ENCODE results near the gene PRRX2. TPM values are rescaled to one million over a fixed set of nuclear protein-coding genes. Genes with fewer than 3 reads are reported as not detected.
A peak's percentile ranks its signal among the peaks of the same experiment; 100 is the strongest.

The PRRX2 gene
- total and polyA plus RNA-seq, 2 of the 13 experiments (the other 11 are each of a cell fraction or from before 2014, with no cell fraction given): 0.05 TPM; not detected in 1

DNA sequence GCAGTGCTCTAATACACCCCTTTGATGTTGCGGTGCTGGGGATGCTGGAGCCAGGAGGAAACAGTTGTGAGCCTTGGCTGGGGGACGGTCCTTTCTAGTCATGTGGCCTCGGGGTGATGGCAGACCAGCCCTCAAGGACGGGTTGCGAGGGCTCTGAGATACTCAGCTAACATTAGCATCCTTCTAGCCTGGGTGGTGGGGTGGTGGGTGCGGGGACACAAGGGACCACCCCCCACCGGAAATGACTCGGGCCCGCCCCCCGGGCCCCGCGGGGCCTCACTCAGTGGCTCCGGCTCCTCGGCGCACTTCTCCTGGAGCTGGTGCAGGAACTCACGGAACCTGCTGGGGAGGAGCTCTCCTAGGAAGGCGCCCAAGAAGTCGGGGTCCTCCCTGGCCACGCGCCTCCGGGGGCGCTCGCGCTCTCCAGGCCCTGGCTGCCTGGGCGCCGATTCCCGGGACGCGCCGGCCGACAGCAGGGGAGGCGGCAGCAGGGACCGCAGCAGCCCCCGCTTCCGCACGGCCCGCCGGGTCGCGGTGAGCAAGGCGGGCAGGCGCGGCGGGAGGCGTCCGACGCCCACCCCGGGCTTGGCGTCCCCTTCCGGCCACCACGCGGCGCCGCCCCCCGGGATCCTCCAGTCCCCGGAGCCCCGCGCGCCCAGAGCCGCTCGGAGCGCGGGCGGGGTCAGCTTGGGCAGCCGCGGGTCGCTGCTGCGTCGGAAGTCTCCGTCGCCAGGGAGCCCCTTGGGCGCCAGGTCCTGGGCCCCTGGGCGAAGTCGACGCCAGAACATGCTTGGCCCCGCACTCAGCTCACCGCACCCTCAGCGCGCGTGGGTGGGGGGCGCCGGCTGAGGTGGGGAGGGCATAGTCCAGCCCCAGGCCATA lies 45.4 kb upstream of the PRRX2 start (continued):
- TF ChIP-seq ZNF33A (CRISPR knock-in tag; IDR thresholded peaks at IDR 0.05; ENCODE audit: borderline replicate concordance) (no peak), ZFP36L1 (CRISPR knock-in tag; IDR thresholded peaks at IDR 0.05) (0 out of 2 replicates have a peak, but pooled peaks have one; percentile 34), SALL1 (CRISPR knock-in tag; IDR thresholded peaks at IDR 0.05) (peak; percentile 40; the same call in 1 of the 2 replicates), ZKSCAN1 (IDR thresholded peaks at IDR 0.05; ENCODE audit: low read length) (no peak), GABPB1 (CRISPR knock-in tag; IDR thresholded peaks at IDR 0.05) (peak; percentile 43; the same call in 1 of the 2 replicates), POLR2A (IDR thresholded peaks at IDR 0.05; ENCODE audit: insufficient read depth in 1 of 2, low read depth in 2 of 2, low read length in 2 of 2) (peak in 1 of 2 experiments; percentile 16; a peak in 1 of 4 replicates), RFXAP (CRISPR knock-in tag; IDR thresholded peaks at IDR 0.05; ENCODE audit: borderline replicate concordance) (0 out of 2 replicates have a peak, but pooled peaks have one; percentile 25), ZFP91 (CRISPR knock-in tag; IDR thresholded peaks at IDR 0.05; ENCODE audit: borderline replicate concordance) (peak; percentile 59), HOXA5 (CRISPR knock-in tag; IDR thresholded peaks at IDR 0.05) (0 out of 2 replicates have a peak, but pooled peaks have one; percentile 2), ZFP82 (CRISPR knock-in tag; IDR thresholded peaks at IDR 0.05; ENCODE audit: borderline replicate concordance) (no peak), LCORL (IDR thresholded peaks at IDR 0.05) (no peak), LCORL (CRISPR knock-in tag; IDR thresholded peaks at IDR 0.05) (0 out of 2 replicates have a peak, but pooled peaks have one; percentile 42), CBFB (CRISPR knock-in tag; IDR thresholded peaks at IDR 0.05) (0 out of 2 replicates have a peak, but pooled peaks have one; percentile 19), GATA4 (IDR thresholded peaks at IDR 0.05; ENCODE audit: borderline replicate concordance, low read depth) (no peak), NCOA1 (CRISPR knock-in tag; IDR thresholded peaks at IDR 0.05) (no peak), ZNF563 (CRISPR knock-in tag; IDR thresholded peaks at IDR 0.05) (peak; percentile 74), HOXA3 (CRISPR knock-in tag; IDR thresholded peaks at IDR 0.05) (peak; percentile 8; the same call in 1 of the 2 replicates), NKX3-1 (CRISPR knock-in tag; IDR thresholded peaks at IDR 0.05) (0 out of 2 replicates have a peak, but pooled peaks have one; percentile 34), CCDC6 (CRISPR knock-in tag; IDR thresholded peaks at IDR 0.05) (peak; percentile 71; the same call in 1 of the 2 replicates)
- TF ChIP-seq, protein P1, sequence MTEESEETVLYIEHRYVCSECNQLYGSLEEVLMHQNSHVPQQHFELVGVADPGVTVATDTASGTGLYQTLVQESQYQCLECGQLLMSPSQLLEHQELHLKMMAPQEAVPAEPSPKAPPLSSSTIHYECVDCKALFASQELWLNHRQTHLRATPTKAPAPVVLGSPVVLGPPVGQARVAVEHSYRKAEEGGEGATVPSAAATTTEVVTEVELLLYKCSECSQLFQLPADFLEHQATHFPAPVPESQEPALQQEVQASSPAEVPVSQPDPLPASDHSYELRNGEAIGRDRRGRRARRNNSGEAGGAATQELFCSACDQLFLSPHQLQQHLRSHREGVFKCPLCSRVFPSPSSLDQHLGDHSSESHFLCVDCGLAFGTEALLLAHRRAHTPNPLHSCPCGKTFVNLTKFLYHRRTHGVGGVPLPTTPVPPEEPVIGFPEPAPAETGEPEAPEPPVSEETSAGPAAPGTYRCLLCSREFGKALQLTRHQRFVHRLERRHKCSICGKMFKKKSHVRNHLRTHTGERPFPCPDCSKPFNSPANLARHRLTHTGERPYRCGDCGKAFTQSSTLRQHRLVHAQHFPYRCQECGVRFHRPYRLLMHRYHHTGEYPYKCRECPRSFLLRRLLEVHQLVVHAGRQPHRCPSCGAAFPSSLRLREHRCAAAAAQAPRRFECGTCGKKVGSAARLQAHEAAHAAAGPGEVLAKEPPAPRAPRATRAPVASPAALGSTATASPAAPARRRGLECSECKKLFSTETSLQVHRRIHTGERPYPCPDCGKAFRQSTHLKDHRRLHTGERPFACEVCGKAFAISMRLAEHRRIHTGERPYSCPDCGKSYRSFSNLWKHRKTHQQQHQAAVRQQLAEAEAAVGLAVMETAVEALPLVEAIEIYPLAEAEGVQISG (CRISPR knock-in tag; IDR thresholded peaks at IDR 0.05): peak; percentile 63

All from HepG2 (cell line).